ENCODE results near the gene PPOX.

- TF ChIP-seq SRF (IDR thresholded peaks at IDR 0.05; ENCODE audit: low read depth) = no peak
- no peak for TF ChIP-seq CTCF (IDR thresholded peaks at IDR 0.05 in 2 of 3, conservative IDR thresholded peaks at IDR 0.05 in 1 of 3; ENCODE audit: borderline replicate concordance in 1 of 3, insufficient read depth in 1 of 3, low read depth in 2 of 3, low read length in 2 of 3)
- no peak for TF ChIP-seq ELF1 (IDR thresholded peaks at IDR 0.05; ENCODE audit: borderline replicate concordance, low read depth)
- TF ChIP-seq MAX (IDR thresholded peaks at IDR 0.05) = no peak
- TF ChIP-seq POLR2AphosphoS5 (IDR thresholded peaks at IDR 0.05; ENCODE audit: low read depth, low read length) = no peak
- TF ChIP-seq YY1 (IDR thresholded peaks at IDR 0.05; ENCODE audit: extremely low read depth, insufficient replicate concordance, low read depth, low read length) = no peak
- no peak for TF ChIP-seq FOSL1 (IDR thresholded peaks at IDR 0.05; ENCODE audit: low read depth)
- TF ChIP-seq SP1 (IDR thresholded peaks at IDR 0.05; ENCODE audit: low read depth) = no peak
- no peak for TF ChIP-seq TCF7L2 (IDR thresholded peaks at IDR 0.05; ENCODE audit: borderline replicate concordance, extremely low read depth, insufficient read depth, insufficient read length)
- no peak for TF ChIP-seq EZH2 (IDR thresholded peaks at IDR 0.05)
Measured at GRCh38 chr1:161140755-161141400, 25.3 kb upstream of the PPOX start.
